ENCODE measurements around the gene POU6F2. TPM values are rescaled to one million over a fixed set of nuclear protein-coding genes. Genes with fewer than 3 reads are reported as not detected.
"Not testable (repeated sequence)": the region's sequence is repeated elsewhere in the genome, so short reads cannot be mapped to it uniquely, and the experiment has no call there.

POU6F2 gene
- total RNA-seq, 3 donors from 2014 or later = not detected

DNA sequence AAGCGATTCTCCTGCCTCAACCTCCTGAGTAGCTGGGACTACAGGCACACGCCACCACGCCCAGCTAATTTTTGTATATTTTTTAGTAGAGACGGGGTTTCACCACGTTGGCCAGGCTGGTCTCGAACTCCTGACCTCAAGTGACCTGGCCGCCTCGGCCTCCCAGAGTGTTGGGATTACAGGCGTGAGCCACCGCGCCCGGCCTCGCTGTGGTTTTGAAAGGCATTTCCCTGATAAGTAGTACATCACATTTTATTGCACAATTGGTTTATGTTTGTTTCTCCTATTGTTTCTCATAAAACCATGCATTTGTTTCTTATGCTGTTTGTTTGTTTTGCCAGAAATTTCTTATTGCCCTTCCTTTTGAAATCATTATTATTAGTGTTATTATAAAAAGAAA lies 353.9 kb downstream of the POU6F2 start:
- not testable (repeated sequence) for ATAC-seq; H3K9me3 Mint-ChIP-seq; H3K27me3 Mint-ChIP-seq (ENCODE audit: low read depth); H3K4me1 Mint-ChIP-seq (ENCODE audit: low read depth); H3K4me3 Mint-ChIP-seq; H3K36me3 Mint-ChIP-seq (ENCODE audit: insufficient read depth); DNase-seq

- DNase-seq = no peak
- Mint-ChIP-seq H3K4me3 (no peak overlapping the region), H3K9me3 (no peaks in the 10 kb centered on the region), H3K36me3 (ENCODE audit: insufficient read depth) (no peaks in the 10 kb centered on the region), H3K4me1 (ENCODE audit: low read depth) (no peaks in the 10 kb centered on the region), H3K27me3 (ENCODE audit: low read depth) (peaks cover 6% of the 10 kb centered on the region)
- ATAC-seq = no peak
These were observed 354.4 kb downstream of the POU6F2 start for GRCh38 chr7:39332142-39332541.

DNA sequence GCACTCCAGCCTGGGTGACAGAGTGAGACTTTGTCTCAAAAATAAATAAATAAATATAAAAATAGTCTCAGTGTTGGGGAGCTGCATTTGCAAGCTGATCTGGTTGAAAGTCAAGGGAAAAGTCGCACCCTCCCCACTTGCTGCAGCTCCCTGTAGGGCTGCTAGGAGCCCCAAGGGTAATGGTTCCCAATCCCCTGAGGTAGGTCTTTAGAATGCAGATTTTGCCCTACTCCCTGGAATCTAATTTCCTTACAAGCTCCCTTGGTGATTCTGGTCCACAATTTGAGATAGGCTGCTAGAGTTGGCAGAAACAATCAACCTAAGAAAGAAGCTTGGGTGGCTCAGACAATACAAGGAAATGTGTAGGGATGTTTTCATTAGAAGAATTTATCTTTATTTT lies 356.0 kb downstream of the POU6F2 start:
- peaks cover 6% of the 10 kb centered on the region for H3K27me3 Mint-ChIP-seq (ENCODE audit: low read depth)
- H3K4me3 Mint-ChIP-seq = no peak overlapping the region
- no peak for ATAC-seq
- no peak for DNase-seq
- H3K4me1 Mint-ChIP-seq (ENCODE audit: low read depth) = no peaks in the 10 kb centered on the region
- no peaks in the 10 kb centered on the region for H3K9me3 Mint-ChIP-seq
- H3K36me3 Mint-ChIP-seq (ENCODE audit: insufficient read depth) = no peaks in the 10 kb centered on the region

DNA sequence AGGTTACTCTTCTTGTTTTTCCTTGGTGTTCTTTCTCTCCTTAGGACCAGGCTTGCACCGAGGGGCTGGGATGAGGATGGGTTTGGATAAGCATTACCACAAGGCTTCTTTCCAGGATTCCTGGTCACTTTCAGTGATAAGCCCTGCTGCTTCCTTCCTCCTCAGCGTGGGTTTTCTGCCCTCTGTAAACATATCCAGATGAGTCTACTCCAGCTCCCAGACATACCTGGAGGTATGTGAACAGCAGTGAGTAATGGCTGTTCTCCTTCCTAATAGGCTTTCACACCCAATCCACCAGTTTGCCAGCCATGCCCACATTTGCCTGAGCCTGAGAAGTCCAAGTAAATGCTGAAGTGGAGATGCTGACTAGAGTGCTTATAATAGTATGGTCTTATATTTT lies 358.7 kb downstream of the POU6F2 start:
- peaks cover 9% of the 10 kb centered on the region for H3K27me3 Mint-ChIP-seq (ENCODE audit: low read depth)
- DNase-seq = no peak
- no peaks in the 10 kb centered on the region for H3K4me1 Mint-ChIP-seq (ENCODE audit: low read depth)
- no peak overlapping the region for H3K4me3 Mint-ChIP-seq
- H3K36me3 Mint-ChIP-seq (ENCODE audit: insufficient read depth) = no peaks in the 10 kb centered on the region
- no peaks in the 10 kb centered on the region for H3K9me3 Mint-ChIP-seq
- ATAC-seq = no peak

DNA sequence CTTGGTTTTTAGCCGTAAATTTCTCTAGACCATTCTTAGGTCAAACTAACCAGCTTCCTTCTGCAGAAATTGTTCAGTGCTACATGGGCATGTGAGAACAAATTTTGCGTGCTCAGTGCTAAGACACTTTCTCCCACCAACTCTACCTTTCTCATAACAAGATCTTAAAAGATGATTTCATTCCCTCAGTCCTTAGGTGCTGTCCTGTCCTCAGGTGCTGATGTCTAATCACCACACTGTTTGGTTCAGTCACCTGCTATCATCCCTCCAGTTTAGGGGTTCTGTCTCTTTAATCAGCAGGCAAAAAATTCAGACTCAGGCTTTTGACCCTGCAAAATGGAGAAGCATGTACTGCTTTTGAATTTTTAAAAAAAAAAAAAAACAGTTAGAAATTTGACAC lies 361.0 kb downstream of the POU6F2 start:
- no peaks in the 10 kb centered on the region for H3K36me3 Mint-ChIP-seq (ENCODE audit: insufficient read depth)
- no peaks in the 10 kb centered on the region for H3K4me1 Mint-ChIP-seq (ENCODE audit: low read depth)
- peaks cover 7% of the 10 kb centered on the region for H3K27me3 Mint-ChIP-seq (ENCODE audit: low read depth)
- no peaks in the 10 kb centered on the region for H3K9me3 Mint-ChIP-seq
- no peak overlapping the region for H3K4me3 Mint-ChIP-seq
- ATAC-seq (no peak), DNase-seq (no peak)

- Mint-ChIP-seq H3K36me3 (ENCODE audit: insufficient read depth) (no peaks in the 10 kb centered on the region), H3K4me3 (no peak overlapping the region), H3K4me1 (ENCODE audit: low read depth) (no peaks in the 10 kb centered on the region), H3K27me3 (ENCODE audit: low read depth) (peaks cover 5% of the 10 kb centered on the region), H3K9me3 (no peaks in the 10 kb centered on the region)
- DNase-seq (no peak), ATAC-seq (no peak)
These were observed 361.9 kb downstream of the POU6F2 start for GRCh38 chr7:39339591-39339990.

- peaks cover 5% of the 10 kb centered on the region for H3K27me3 Mint-ChIP-seq (ENCODE audit: low read depth)
- H3K4me1 Mint-ChIP-seq (ENCODE audit: low read depth) = no peaks in the 10 kb centered on the region
- DNase-seq (no peak), ATAC-seq (no peak)
- no peaks in the 10 kb centered on the region for H3K9me3 Mint-ChIP-seq
- no peak overlapping the region for H3K4me3 Mint-ChIP-seq
- H3K36me3 Mint-ChIP-seq (ENCODE audit: insufficient read depth) = no peaks in the 10 kb centered on the region
These were observed 363.4 kb downstream of the POU6F2 start for GRCh38 chr7:39341083-39341482.

DNA sequence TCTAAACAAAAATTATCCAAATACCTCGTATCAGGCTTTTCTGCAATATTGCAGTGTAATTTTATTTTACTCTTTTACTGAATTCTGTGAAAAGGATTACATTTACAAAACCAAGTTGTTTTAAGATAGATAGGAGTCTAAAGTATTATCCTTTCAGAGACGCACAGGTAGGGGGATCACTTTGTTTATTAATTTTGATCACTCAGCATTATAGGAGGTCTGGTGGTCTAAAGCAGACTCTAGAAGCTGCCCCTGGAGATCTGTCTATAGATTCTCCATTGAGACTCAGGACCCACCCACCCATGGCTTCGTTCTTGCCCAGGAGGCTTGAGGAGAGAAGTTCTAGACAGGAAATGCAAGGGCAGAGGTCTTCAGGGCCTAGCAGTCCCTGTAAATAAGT lies 365.1 kb downstream of the POU6F2 start:
- no peaks in the 10 kb centered on the region for H3K36me3 Mint-ChIP-seq (ENCODE audit: insufficient read depth)
- H3K27me3 Mint-ChIP-seq (ENCODE audit: low read depth) = peaks cover 3% of the 10 kb centered on the region
- no peaks in the 10 kb centered on the region for H3K9me3 Mint-ChIP-seq
- no peaks in the 10 kb centered on the region for H3K4me1 Mint-ChIP-seq (ENCODE audit: low read depth)
- no peak for ATAC-seq
- no peak overlapping the region for H3K4me3 Mint-ChIP-seq
- DNase-seq = no peak

- H3K4me3 Mint-ChIP-seq = no peak overlapping the region
- H3K9me3 Mint-ChIP-seq = no peaks in the 10 kb centered on the region
- ATAC-seq = no peak
- no peaks in the 10 kb centered on the region for H3K27me3 Mint-ChIP-seq (ENCODE audit: low read depth)
- DNase-seq = no peak
- no peaks in the 10 kb centered on the region for H3K36me3 Mint-ChIP-seq (ENCODE audit: insufficient read depth)
- no peaks in the 10 kb centered on the region for H3K4me1 Mint-ChIP-seq (ENCODE audit: low read depth)
These were observed 371.9 kb downstream of the POU6F2 start for GRCh38 chr7:39349452-39350123.

- DNase-seq = no peak
- no peaks in the 10 kb centered on the region for H3K36me3 Mint-ChIP-seq (ENCODE audit: insufficient read depth)
- no peaks in the 10 kb centered on the region for H3K27me3 Mint-ChIP-seq (ENCODE audit: low read depth)
- peaks cover 6% of the 10 kb centered on the region for H3K4me1 Mint-ChIP-seq (ENCODE audit: low read depth)
- no peak for ATAC-seq
- H3K9me3 Mint-ChIP-seq = no peaks in the 10 kb centered on the region
- no peak overlapping the region for H3K4me3 Mint-ChIP-seq
These were observed 376.1 kb downstream of the POU6F2 start for GRCh38 chr7:39353615-39354376.

GRCh38 chr7:39355664-39356063 lies 378.0 kb downstream of the POU6F2 start:
- DNase-seq = no peak
- H3K36me3 Mint-ChIP-seq (ENCODE audit: insufficient read depth) = no peaks in the 10 kb centered on the region
- no peak for ATAC-seq
- H3K4me1 Mint-ChIP-seq (ENCODE audit: low read depth) = peaks cover 6% of the 10 kb centered on the region
- H3K27me3 Mint-ChIP-seq (ENCODE audit: low read depth) = no peaks in the 10 kb centered on the region
- no peak overlapping the region for H3K4me3 Mint-ChIP-seq
- H3K9me3 Mint-ChIP-seq = no peaks in the 10 kb centered on the region

GRCh38 chr7:39356172-39356925 lies 378.6 kb downstream of the POU6F2 start:
- no peak overlapping the region for H3K4me3 Mint-ChIP-seq
- H3K9me3 Mint-ChIP-seq = no peaks in the 10 kb centered on the region
- no peaks in the 10 kb centered on the region for H3K36me3 Mint-ChIP-seq (ENCODE audit: insufficient read depth)

GRCh38 chr7:39357648-39358047 lies 379.9 kb downstream of the POU6F2 start:
- DNase-seq (no peak), ATAC-seq (no peak)
- Mint-ChIP-seq H3K9me3 (no peaks in the 10 kb centered on the region), H3K27me3 (ENCODE audit: low read depth) (peaks cover 2% of the 10 kb centered on the region), H3K36me3 (ENCODE audit: insufficient read depth) (no peaks in the 10 kb centered on the region), H3K4me3 (no peak overlapping the region), H3K4me1 (ENCODE audit: low read depth) (peaks cover 6% of the 10 kb centered on the region)

More at GRCh38 chr7:39356172-39356925, 378.6 kb downstream of the POU6F2 start:
- DNase-seq (no peak), ATAC-seq (no peak)
- Mint-ChIP-seq H3K27me3 (ENCODE audit: low read depth) (no peaks in the 10 kb centered on the region), H3K4me1 (ENCODE audit: low read depth) (peaks cover 6% of the 10 kb centered on the region)

DNA sequence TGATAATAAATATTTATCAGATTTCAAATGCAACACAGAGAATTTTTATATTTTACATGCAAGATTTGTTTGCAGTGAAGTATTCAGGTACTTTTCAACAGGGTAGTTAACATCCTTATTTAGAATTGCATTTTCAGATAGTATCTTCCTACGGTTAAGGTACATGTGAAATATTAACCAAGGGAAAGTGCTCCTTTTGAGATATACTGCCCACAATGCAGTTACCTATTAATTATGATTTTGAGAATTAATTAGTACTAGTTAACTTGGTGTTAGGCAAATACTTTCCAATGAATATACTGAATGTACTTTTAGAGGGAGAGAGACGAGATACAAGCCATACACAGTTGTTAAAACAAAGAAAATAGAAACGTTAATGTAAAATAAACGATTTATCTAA lies 382.3 kb downstream of the POU6F2 start:
- Mint-ChIP-seq H3K4me1 (ENCODE audit: low read depth) (peaks cover 6% of the 10 kb centered on the region), H3K36me3 (ENCODE audit: insufficient read depth) (no peaks in the 10 kb centered on the region), H3K4me3 (no peak overlapping the region), H3K27me3 (ENCODE audit: low read depth) (peaks cover 2% of the 10 kb centered on the region), H3K9me3 (no peaks in the 10 kb centered on the region)
- DNase-seq = no peak
- ATAC-seq = no peak

DNA sequence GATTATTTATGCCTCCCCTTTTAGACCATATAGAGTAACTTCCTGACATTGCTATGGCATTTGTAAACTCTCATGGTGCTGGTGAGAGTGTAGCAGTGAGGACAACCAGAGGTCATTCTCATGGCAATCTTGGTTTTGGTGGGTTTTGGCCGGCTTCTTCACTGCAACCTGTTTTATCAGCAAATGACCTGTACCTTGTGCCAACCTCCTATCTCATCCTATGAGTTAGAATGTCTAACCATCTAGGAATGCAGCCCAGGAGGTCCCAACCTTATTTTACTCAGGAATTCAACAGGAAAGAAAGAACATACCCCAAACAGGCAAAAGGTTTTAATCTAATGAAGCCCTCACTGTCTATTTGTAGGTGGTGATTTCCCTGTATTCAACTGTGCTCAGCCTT lies 383.1 kb downstream of the POU6F2 start:
- H3K9me3 Mint-ChIP-seq = no peaks in the 10 kb centered on the region

More for the DNA sequence above, 383.1 kb downstream of the POU6F2 start:
- H3K4me3 Mint-ChIP-seq = no peak overlapping the region
- H3K27me3 Mint-ChIP-seq (ENCODE audit: low read depth) = peaks cover 2% of the 10 kb centered on the region
- DNase-seq = no peak
- peaks cover 4% of the 10 kb centered on the region for H3K4me1 Mint-ChIP-seq (ENCODE audit: low read depth)
- H3K36me3 Mint-ChIP-seq (ENCODE audit: insufficient read depth) = no peaks in the 10 kb centered on the region
- no peak for ATAC-seq

All from activated T-cell treated with anti-CD3 and anti-CD28 coated beads, Interleukin-2, amount 50 U/mL, for 4 hours (primary cell).